Uterus (tissue), 4 donors: ENCODE measurements around the gene ESYT1. TPM values are rescaled to one million over a fixed set of nuclear protein-coding genes. Genes with fewer than 3 reads are reported as not detected.

Source experiments
- DNase-seq, 2 donors: peaks; one replicate each; pipeline ENCODE4 v3.0.0-alpha.2; 2019 to 2020
- H3K27ac ChIP-seq, 2 donors: fragments of 200-600 bp; sonication (generic); 1 replicate in 1 of 2; 2 replicates in 1 of 2; pipeline ENCODE4 v1.5.1; 2016 to 2018
- H3K27me3 ChIP-seq, 2 donors: fragments of 200-600 bp; sonication (generic); one replicate each; pipeline ENCODE4 v1.5.1; 2018 to 2019; ENCODE audit warnings: control low read depth in 1 of 2
- H3K36me3 ChIP-seq, 2 donors: fragments of 200-600 bp; sonication (generic); one replicate each; pipeline ENCODE4 v1.5.1; 2019; ENCODE audit warnings: control low read depth in 1 of 2
- H3K4me1 ChIP-seq, 2 donors: fragments of 200-600 bp; sonication (generic); one replicate each; pipeline ENCODE4 v1.5.1; 2018 to 2019; ENCODE audit warnings: control low read depth in 1 of 2
- H3K4me3 ChIP-seq, 2 donors: fragments of 200-600 bp; sonication (generic); 1 replicate in 1 of 2; 2 replicates in 1 of 2; pipeline ENCODE4 v1.5.1; 2018 to 2019; ENCODE audit warnings: mild to moderate bottlenecking in 1 of 2
- H3K9me3 ChIP-seq, 2 donors: fragments of 200-600 bp; sonication (generic); one replicate each; pipeline ENCODE4 v1.5.1; 2019; ENCODE audit warnings: control low read depth in 1 of 2
- POLR2A ChIP-seq, 2 donors: fragments of 450-650 bp; IDR thresholded peaks; one replicate each; pipeline ENCODE4 v1.6.1; 2016; ENCODE audit warnings: antibody characterized with exemption in 2 of 2, mild to moderate bottlenecking in 1 of 2, moderate library complexity in 1 of 2
- intact Hi-C: fragments of 100-400 bp; cut with DNase I; formaldehyde crosslinking; loops from one replicate; pipeline ENCODE4 v1.15.1; 2023; ENCODE audit warnings: low total_unique reads
- total RNA-seq, 4 donors: library from RNA; depleted of rRNA in 3 of 4; stranded (reverse); fragments of >200 nt in 3 of 4; gene quantifications; one replicate each; pipeline versions ENCODE4 v1.1.0 to v1.2.4, GENCODE V29; 2014 to 2023
- TF ChIP-seq, protein P1 (sequence below), 4 experiments: fragments of 200-600 bp in 2 of 4; fragments of 450-650 bp in 2 of 4; sonication (generic) in 2 of 4; IDR thresholded peaks; one replicate each; pipeline ENCODE4 v1.5.1; 2016 to 2019; ENCODE audit warnings: antibody characterized with exemption in 4 of 4, mild to moderate bottlenecking in 2 of 4, moderate library complexity in 1 of 4
- donor health status: DM: yes; HTN: yes; CAD: no.

Gene ESYT1
- total RNA-seq, 4 donors from 2014 or later, result 98.4 to 203 (median 134) TPM

- DNase-seq, result no peak
- intact Hi-C loops, result no loop called here
- no peaks in the 10 kb centered on the region for H3K27me3 ChIP-seq
- no peaks in the 10 kb centered on the region for H3K36me3 ChIP-seq
- H3K4me3 ChIP-seq, result no peak overlapping the region
- no peaks in the 10 kb centered on the region for H3K4me1 ChIP-seq
- TF ChIP-seq POLR2A (IDR thresholded peaks at IDR 0.05), result no peak
- TF ChIP-seq, protein P1, sequence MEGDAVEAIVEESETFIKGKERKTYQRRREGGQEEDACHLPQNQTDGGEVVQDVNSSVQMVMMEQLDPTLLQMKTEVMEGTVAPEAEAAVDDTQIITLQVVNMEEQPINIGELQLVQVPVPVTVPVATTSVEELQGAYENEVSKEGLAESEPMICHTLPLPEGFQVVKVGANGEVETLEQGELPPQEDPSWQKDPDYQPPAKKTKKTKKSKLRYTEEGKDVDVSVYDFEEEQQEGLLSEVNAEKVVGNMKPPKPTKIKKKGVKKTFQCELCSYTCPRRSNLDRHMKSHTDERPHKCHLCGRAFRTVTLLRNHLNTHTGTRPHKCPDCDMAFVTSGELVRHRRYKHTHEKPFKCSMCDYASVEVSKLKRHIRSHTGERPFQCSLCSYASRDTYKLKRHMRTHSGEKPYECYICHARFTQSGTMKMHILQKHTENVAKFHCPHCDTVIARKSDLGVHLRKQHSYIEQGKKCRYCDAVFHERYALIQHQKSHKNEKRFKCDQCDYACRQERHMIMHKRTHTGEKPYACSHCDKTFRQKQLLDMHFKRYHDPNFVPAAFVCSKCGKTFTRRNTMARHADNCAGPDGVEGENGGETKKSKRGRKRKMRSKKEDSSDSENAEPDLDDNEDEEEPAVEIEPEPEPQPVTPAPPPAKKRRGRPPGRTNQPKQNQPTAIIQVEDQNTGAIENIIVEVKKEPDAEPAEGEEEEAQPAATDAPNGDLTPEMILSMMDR (IDR thresholded peaks at IDR 0.05), result no peak
- no peaks in the 10 kb centered on the region for H3K9me3 ChIP-seq
- H3K27ac ChIP-seq, result no peak overlapping the region
These were observed 30.3 kb upstream of the ESYT1 start for GRCh38 chr12:56097738-56098137.

DNA sequence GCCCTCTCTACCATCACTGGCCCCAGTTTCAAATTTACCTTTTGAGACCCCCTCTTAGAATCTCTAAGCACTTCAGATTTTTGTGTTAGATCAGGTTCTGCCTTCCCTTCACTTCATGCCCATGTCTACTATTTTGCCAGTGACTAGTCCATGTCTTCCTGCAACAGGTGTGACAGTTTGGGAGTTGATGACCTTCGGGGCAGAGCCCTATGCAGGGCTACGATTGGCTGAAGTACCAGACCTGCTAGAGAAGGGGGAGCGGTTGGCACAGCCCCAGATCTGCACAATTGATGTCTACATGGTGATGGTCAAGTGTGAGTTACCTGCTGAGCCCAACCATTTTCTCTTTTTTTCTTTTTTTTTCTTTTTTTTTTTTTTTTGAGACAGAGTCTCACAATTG is 29.5 kb upstream of the ESYT1 start:
- DNase-seq, result no peak
- intact Hi-C loops, result no loop called here
- TF ChIP-seq POLR2A (IDR thresholded peaks at IDR 0.05), result no peak
- TF ChIP-seq, protein P1 (IDR thresholded peaks at IDR 0.05), result no peak
- no peaks in the 10 kb centered on the region for H3K27me3 ChIP-seq
- no peaks in the 10 kb centered on the region for H3K36me3 ChIP-seq
- no peak overlapping the region for H3K4me3 ChIP-seq
- peaks cover 0 to 4% of the 10 kb centered on the region in 2 donors for H3K4me1 ChIP-seq
- H3K9me3 ChIP-seq, result no peaks in the 10 kb centered on the region
- H3K27ac ChIP-seq, result no peak overlapping the region

DNA sequence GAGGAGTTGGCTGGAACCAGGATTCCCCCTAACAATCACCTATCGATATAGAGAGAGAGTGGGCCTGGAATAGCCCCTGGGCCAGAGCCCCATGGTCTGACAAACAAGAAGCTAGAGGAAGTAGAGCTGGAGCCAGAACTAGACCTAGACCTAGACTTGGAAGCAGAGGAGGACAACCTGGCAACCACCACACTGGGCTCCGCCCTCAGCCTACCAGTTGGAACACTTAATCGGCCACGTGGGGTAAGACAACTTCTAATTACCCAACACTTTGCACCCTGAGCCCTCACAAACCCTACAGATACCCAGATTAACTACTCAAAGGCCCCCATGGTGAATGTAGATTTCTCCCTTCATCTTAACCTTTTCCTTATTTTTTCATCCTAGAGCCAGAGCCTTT is 28.3 kb upstream of the ESYT1 start:
- TF ChIP-seq, protein P1 (IDR thresholded peaks at IDR 0.05), result no peak
- no peak for TF ChIP-seq POLR2A (IDR thresholded peaks at IDR 0.05)
- H3K36me3 ChIP-seq, result no peaks in the 10 kb centered on the region

DNA sequence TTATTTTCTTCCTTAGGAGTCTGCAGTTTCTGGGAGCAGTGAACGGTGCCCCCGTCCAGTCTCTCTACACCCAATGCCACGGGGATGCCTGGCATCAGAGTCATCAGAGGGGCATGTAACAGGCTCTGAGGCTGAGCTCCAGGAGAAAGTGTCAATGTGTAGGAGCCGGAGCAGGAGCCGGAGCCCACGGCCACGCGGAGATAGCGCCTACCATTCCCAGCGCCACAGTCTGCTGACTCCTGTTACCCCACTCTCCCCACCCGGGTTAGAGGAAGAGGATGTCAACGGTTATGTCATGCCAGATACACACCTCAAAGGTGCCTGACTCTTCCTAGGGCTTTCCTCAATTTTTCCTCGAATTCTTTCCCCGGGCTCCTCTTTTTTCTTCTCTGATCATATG is 27.0 kb upstream of the ESYT1 start:
- no peak for TF ChIP-seq POLR2A (IDR thresholded peaks at IDR 0.05)
- TF ChIP-seq, protein P1 (IDR thresholded peaks at IDR 0.05), result no peak
- Histone ChIP-seq H3K27ac (no peak overlapping the region), H3K4me3 (no peak overlapping the region), H3K4me1 (peaks cover 0 to 7% of the 10 kb centered on the region in 2 donors), H3K27me3 (no peaks in the 10 kb centered on the region), H3K9me3 (no peaks in the 10 kb centered on the region), H3K36me3 (no peaks in the 10 kb centered on the region)
- no peak for DNase-seq
- intact Hi-C loops, result no loop called here

More for the DNA sequence above, 28.3 kb upstream of the ESYT1 start:
- H3K4me1 ChIP-seq, result peaks cover 0 to 7% of the 10 kb centered on the region in 2 donors
- no peaks in the 10 kb centered on the region for H3K27me3 ChIP-seq
- no peak overlapping the region for H3K27ac ChIP-seq
- H3K9me3 ChIP-seq, result no peaks in the 10 kb centered on the region
- DNase-seq, result no peak
- intact Hi-C loops, result no loop called here
- no peak overlapping the region for H3K4me3 ChIP-seq

GRCh38 chr12:56102683-56103065 is 25.4 kb upstream of the ESYT1 start:
- TF ChIP-seq POLR2A (IDR thresholded peaks at IDR 0.05), result no peak
- TF ChIP-seq, protein P1 (IDR thresholded peaks at IDR 0.05), result no peak
- Histone ChIP-seq H3K27ac (no peak overlapping the region), H3K36me3 (no peaks in the 10 kb centered on the region), H3K9me3 (no peaks in the 10 kb centered on the region), H3K4me3 (no peak overlapping the region), H3K4me1 (peaks cover 0 to 7% of the 10 kb centered on the region in 2 donors), H3K27me3 (no peaks in the 10 kb centered on the region)
- intact Hi-C loops, result no loop called here
- no peak for DNase-seq
